K562 (cell line): ENCODE results near the gene EPO. TPM values are rescaled to one million over a fixed set of nuclear protein-coding genes. Genes with fewer than 3 reads are reported as not detected.

Experiments used
- ATAC-seq: fragments of 200-7000 bp; cut with Tn5 transposase; 3 replicates; pipeline ENCODE4 v1.9.1; 2020; ENCODE audit warnings: moderate library complexity
- BruUV-seq: library from RNA; stranded (reverse); fragments of 400-500 nt; replicated peaks from 2 replicates; lab custom pipeline; 2021; lab: Mats Ljungman, UMichigan
- CTCF ChIA-PET: fragments of 300-600 bp; formaldehyde crosslinking; extraction: SDS; loops from one replicate; lab custom pipeline; 2021; ENCODE audit warnings: low intra/inter-chr PET ratio; lab: Yijun Ruan, JAX
- POLR2A ChIA-PET: fragments of 300-600, 350-650 bp; sonication (Branson Sonifier 250); formaldehyde crosslinking; extraction: SDS; loops from one replicate; lab custom pipeline; 2021; ENCODE audit warnings: antibody characterized with exemption, inconsistent platforms; lab: Yijun Ruan, JAX
- DNase-seq, 4 experiments: peaks; one replicate each; pipeline versions ENCODE4 v3.0.0 to v3.0.0-alpha.2; 2011 to 2018; ENCODE audit warnings: low spot score in 3 of 4, mixed read lengths in 3 of 4; ENCODE audit errors: extremely low read depth in 1 of 4
- FAIRE-seq: peaks from 2 replicates; lab custom pipeline; 2011; peaks lifted over from hg19 to GRCh38; lab: Jason Lieb, UNC
- H2AFZ ChIP-seq: 2 replicates; pipeline ENCODE4 v1.6.0; 2011; ENCODE audit warnings: low read depth, low read length, control low read depth, inconsistent platforms
- H3K27ac ChIP-seq: fragments of 200-600 bp; 3 replicates; pipeline ENCODE4 v1.8.0; 2011; ENCODE audit warnings: low read depth, mild to moderate bottlenecking, control low read depth, inconsistent platforms, low read length, moderate library complexity, mixed read lengths; ENCODE audit errors: extremely low read depth
- H3K27me3 ChIP-seq, 2 experiments: fragments of 300-600 bp in 1 of 2; 2 replicates in 1 of 2; 3 replicates in 1 of 2; pipeline versions ENCODE4 v1.6.0 to v1.8.0; 2011; ENCODE audit warnings: inconsistent platforms in 2 of 2, low read length in 2 of 2, mild to moderate bottlenecking in 1 of 2, mixed read lengths in 1 of 2, moderate library complexity in 1 of 2; ENCODE audit not compliant: control insufficient read depth in 2 of 2, insufficient read depth in 2 of 2
- H3K36me3 ChIP-seq: fragments of 300-600 bp; 3 replicates; pipeline ENCODE4 v1.8.0; 2011; ENCODE audit warnings: mild to moderate bottlenecking, low read length, inconsistent platforms; ENCODE audit not compliant: control insufficient read depth, insufficient read depth
- H3K4me1 ChIP-seq, 2 experiments: fragments of 200-600 bp in 1 of 2; replicated peaks in 1 of 2; 2 replicates in 1 of 2; 3 replicates in 1 of 2; pipeline versions ENCODE4 v1.5.1 to v1.8.0; 2011; ENCODE audit warnings: inconsistent platforms in 2 of 2, low read length in 2 of 2, mild to moderate bottlenecking in 1 of 2, mixed read lengths in 1 of 2, moderate library complexity in 1 of 2; ENCODE audit not compliant: control insufficient read depth in 2 of 2, insufficient read depth in 2 of 2
- H3K4me2 ChIP-seq: 2 replicates; pipeline ENCODE4 v1.6.1; 2011; ENCODE audit warnings: low read length, control low read depth, inconsistent platforms, mixed read lengths; ENCODE audit not compliant: insufficient read depth
- H3K4me3 ChIP-seq: fragments of 200-600 bp; sonication (generic), shearing (Covaris generic); 2 replicates; pipeline ENCODE4 v1.5.1; 2016; ENCODE audit warnings: control low read depth, inconsistent platforms
- H3K79me2 ChIP-seq: fragments of 200-600 bp; 3 replicates; pipeline ENCODE4 v1.8.0; 2011; ENCODE audit warnings: low read length, inconsistent platforms; ENCODE audit not compliant: control insufficient read depth, insufficient read depth
- H3K9ac ChIP-seq, 2 experiments: 2 replicates each; pipeline versions ENCODE4 v1.6.0 to v1.6.1; 2011; ENCODE audit warnings: low read depth in 2 of 2, low read length in 2 of 2, control low read depth in 1 of 2, inconsistent platforms in 1 of 2, mild to moderate bottlenecking in 1 of 2, mixed read lengths in 1 of 2; ENCODE audit not compliant: insufficient read depth in 1 of 2
- H3K9me1 ChIP-seq: one replicate; pipeline ENCODE4 v1.6.0; 2011; ENCODE audit warnings: inconsistent platforms, mild to moderate bottlenecking, low read length, moderate library complexity; ENCODE audit not compliant: control insufficient read depth, insufficient read depth
- H3K9me3 ChIP-seq: replicated peaks from 2 replicates; pipeline ENCODE4 v1.5.1; 2011; ENCODE audit warnings: low read depth, low read length, inconsistent platforms; ENCODE audit not compliant: control insufficient read depth, insufficient read depth
- H4K20me1 ChIP-seq: replicated peaks from 2 replicates; pipeline ENCODE4 v1.6.1; 2011; ENCODE audit warnings: low read length, inconsistent platforms, mixed read lengths; ENCODE audit not compliant: control insufficient read depth, insufficient read depth
- MCM5 ChIP-seq: fragments of 450-650 bp; IDR thresholded peaks from 2 replicates; pipeline ENCODE4 v1.6.1; 2016; ENCODE audit warnings: low read depth
- MTA2 ChIP-seq: fragments of 450-650 bp; IDR thresholded peaks from 2 replicates; pipeline ENCODE4 v1.6.1; 2016; ENCODE audit warnings: low read depth
- POLR2G ChIP-seq: fragments of 200-400 bp; formaldehyde crosslinking; IDR thresholded peaks from 2 replicates; pipeline ENCODE4 v1.6.1; 2017; ENCODE audit warnings: low read depth, mild to moderate bottlenecking, antibody characterized with exemption, low read length, moderate library complexity
- RBFOX2 ChIP-seq: fragments of 200-400 bp; formaldehyde crosslinking; IDR thresholded peaks from 2 replicates; pipeline ENCODE4 v1.6.1; 2017; ENCODE audit warnings: low read depth, mild to moderate bottlenecking, low read length, moderate library complexity
- TFAP4 ChIP-seq: sonication (generic); formaldehyde crosslinking; IDR thresholded peaks from 2 replicates; pipeline ENCODE4 v1.8.0; 2022; ENCODE audit warnings: missing genetic modification reagents, mild to moderate bottlenecking, moderate library complexity, borderline replicate concordance
- whole genome bisulfite sequencing: fragments of 100-300 bp; shearing (Covaris generic); methylation state at CpG from one replicate; pipeline ENCODE4 v1.1.6; 2016; ENCODE audit warnings: low coverage, mixed read lengths; ENCODE audit not compliant: insufficient coverage; ENCODE audit errors: missing lambda C conversion rate; 5-methylcytosine and 5-hydroxymethylcytosine counted together
- in situ Hi-C: fragments of 300-500 bp; cut with MboI; formaldehyde crosslinking; loops from 4 replicates; pipeline ENCODE4 v1.15.0; 2018; ENCODE audit warnings: inconsistent platforms, mixed read lengths
- intact Hi-C: fragments of 100-400 bp; cut with micrococcal nuclease; formaldehyde crosslinking; loops from 2 replicates; pipeline ENCODE4 v1.14.2; 2022
- polyA plus RNA-seq, 8 experiments: library from polyadenylated mRNA; depleted of rRNA in 4 of 8; stranded (reverse) in 5 of 8; unstranded in 3 of 8; fragments of >200 nt; fragmentation: Nextera tagmentation in 2 of 8; fragmentation: Illumina TruSeq in 1 of 8; extraction: Ambion mirVana in 2 of 8; extraction: Trizol in 1 of 8; gene quantifications; 2 replicates each; pipeline versions ENCODE4 v1.2.1 to v1.2.3, GENCODE V29; 2011 to 2014; ENCODE audit warnings: inconsistent platforms in 1 of 8, missing spikeins in 1 of 8
- total RNA-seq, 7 experiments: library from RNA; depleted of rRNA in 6 of 7; stranded (reverse); fragments of >200 nt in 6 of 7; fragmentation: Illumina TruSeq in 2 of 7; extraction: Trizol in 2 of 7; gene quantifications; 2 replicates each; pipeline versions ENCODE4 v1.2.1 to v1.2.3, GENCODE V29; 2011 to 2021; ENCODE audit warnings: low replicate concordance in 1 of 7
- TF ChIP-seq, protein P1 (sequence below): fragments of 250-450 bp; sonication (Bioruptor Pico); IDR thresholded peaks from 2 replicates; pipeline ENCODE4 v1.8.0; 2021; ENCODE audit warnings: borderline replicate concordance, mild to moderate bottlenecking, moderate library complexity; ENCODE audit not compliant: poor library complexity, severe bottlenecking

The EPO gene
- total and polyA plus RNA-seq, 9 of the 15 experiments (the other 6 are each of a cell fraction or from before 2014, with no cell fraction given) = 0.06 to 0.41 (median 0.07) TPM; not detected in 6

- no peak overlapping the region for H2AFZ ChIP-seq
- peaks cover 66% of the 10 kb centered on the region; the same call in 2 of the 3 replicates for H3K36me3 ChIP-seq
- FAIRE-seq (no peak), ATAC-seq (no peak), DNase-seq (peak in 2 of 4 experiments; percentile 11 to 14)
- no TSS peak for BruUV-seq
- ChIA-PET CTCF (interaction anchor here (0.7 to 1.4 kb wide), 2 partner anchors 126 to 212 kb away, joined by 3 to 5 read pairs; no protein-coding TSS in a partner anchor), POLR2A (interaction anchor here (0.6 to 1.6 kb wide), 8 partner anchors 9 to 216 kb away, joined by 3 to 6 read pairs (median 4); no protein-coding TSS in a partner anchor)
- no peaks in the 10 kb centered on the region for H3K9me3 ChIP-seq
- H3K27me3 ChIP-seq = no peaks in the 10 kb centered on the region
- H3K27ac ChIP-seq = no peak overlapping the region
- 91% methylated on average over 18 of the region's 18 CpGs for WGBS
- peak overlapping the region in 1 of 2 experiments; percentile 80; a peak in 2 of 4 replicates for H3K9ac ChIP-seq
- in situ Hi-C loops (no loop called here), intact Hi-C loops (loop anchor here (2.0 to 5.0 kb wide), 4 partner anchors 47 to 163 kb away; partner anchors contain the start of genes MOSPD3, SLC12A9 and TFR2)
- peaks cover 24% of the 10 kb centered on the region for H4K20me1 ChIP-seq
- no peak overlapping the region for H3K4me2 ChIP-seq
- H3K9me1 ChIP-seq = no peaks in the 10 kb centered on the region
- H3K4me3 ChIP-seq = no peak overlapping the region
- peaks cover 57% of the 10 kb centered on the region for H3K79me2 ChIP-seq
- peaks cover 17 to 65% of the 10 kb centered on the region in 2 experiments for H3K4me1 ChIP-seq
- TF ChIP-seq RBFOX2 = peak; percentile 51
- no peak for TF ChIP-seq MCM5
- peak; percentile 18; the same call in 1 of the 2 replicates for TF ChIP-seq TFAP4 (CRISPR knock-in tag)
- TF ChIP-seq POLR2G = peak; percentile 44; the same call in 1 of the 2 replicates
- TF ChIP-seq, protein P1, sequence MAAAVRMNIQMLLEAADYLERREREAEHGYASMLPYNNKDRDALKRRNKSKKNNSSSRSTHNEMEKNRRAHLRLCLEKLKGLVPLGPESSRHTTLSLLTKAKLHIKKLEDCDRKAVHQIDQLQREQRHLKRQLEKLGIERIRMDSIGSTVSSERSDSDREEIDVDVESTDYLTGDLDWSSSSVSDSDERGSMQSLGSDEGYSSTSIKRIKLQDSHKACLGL = no peak
- TF ChIP-seq MTA2 = no peak
Measured at GRCh38 chr7:100689230-100690135, 30.8 kb upstream of the EPO start.
